Endothelial cell of umbilical vein (primary cell): Measurements from ENCODE around the gene KCNG3. TPM values are rescaled to one million over a fixed set of nuclear protein-coding genes. Genes with fewer than 3 reads are reported as not detected.

Experiments
- BruUV-seq: library from RNA; stranded (reverse); fragments of 400-500 nt; replicated peaks from 2 replicates; lab custom pipeline; 2021; lab: Mats Ljungman, UMichigan
- CTCF ChIA-PET: fragments of 300-600, 350-600 bp; sonication (Branson Sonifier 250); formaldehyde crosslinking; loops from one replicate; lab custom pipeline; 2021; ENCODE audit warnings: antibody characterized with exemption, inconsistent platforms; lab: Charles Lee
- POLR2A ChIA-PET: fragments of 300-600, 350-600 bp; sonication (Branson Sonifier 250); formaldehyde crosslinking; loops from one replicate; lab custom pipeline; 2021; ENCODE audit warnings: antibody characterized with exemption, inconsistent platforms; lab: Charles Lee
- DNase-seq: peaks from one replicate; pipeline ENCODE4 v3.0.0-alpha.2; 2011; ENCODE audit warnings: low read depth, low spot score
- FAIRE-seq: peaks from 2 replicates; lab custom pipeline; 2011; peaks lifted over from hg19 to GRCh38; lab: Jason Lieb, UNC
- H2AFZ ChIP-seq: 2 replicates; pipeline ENCODE4 v1.6.0; 2012; ENCODE audit warnings: low read depth, low read length, control low read depth, inconsistent platforms
- H3K27ac ChIP-seq: 2 replicates; pipeline ENCODE4 v1.5.1; 2011; ENCODE audit warnings: low read depth, mild to moderate bottlenecking, control low read depth, low read length, moderate library complexity; ENCODE audit not compliant: insufficient read depth
- H3K27me3 ChIP-seq, 2 experiments: 2 replicates each; pipeline versions ENCODE4 v1.6.0 to v1.6.1; 2011; ENCODE audit warnings: low read length in 2 of 2, mixed read lengths in 1 of 2; ENCODE audit not compliant: control insufficient read depth in 2 of 2, insufficient read depth in 2 of 2
- H3K36me3 ChIP-seq, 2 experiments: 2 replicates in 1 of 2; 3 replicates in 1 of 2; pipeline ENCODE4 v1.5.1; 2011; ENCODE audit warnings: low read length in 2 of 2, mild to moderate bottlenecking in 1 of 2, moderate library complexity in 1 of 2; ENCODE audit not compliant: control insufficient read depth in 2 of 2, insufficient read depth in 2 of 2; ENCODE audit errors: extremely low read depth in 1 of 2
- H3K4me1 ChIP-seq: 3 replicates; pipeline ENCODE4 v1.5.1; 2011; ENCODE audit warnings: mild to moderate bottlenecking, low read length; ENCODE audit not compliant: control insufficient read depth, insufficient read depth; ENCODE audit errors: extremely low read depth
- H3K4me2 ChIP-seq: 2 replicates; pipeline ENCODE4 v1.6.1; 2011; ENCODE audit warnings: low read length, control low read depth, mixed read lengths; ENCODE audit not compliant: insufficient read depth
- H3K4me3 ChIP-seq, 3 experiments: fragments of 200-600 bp in 1 of 3; sonication (generic), shearing (Covaris generic) in 1 of 3; replicated peaks in 1 of 3; 2 replicates each; pipeline ENCODE4 v1.5.1; 2011 to 2016; ENCODE audit warnings: control low read depth in 3 of 3, low read length in 3 of 3, mild to moderate bottlenecking in 2 of 3, inconsistent platforms in 1 of 3, low read depth in 1 of 3, moderate library complexity in 1 of 3; ENCODE audit not compliant: insufficient read depth in 1 of 3
- H3K79me2 ChIP-seq: 2 replicates; pipeline ENCODE4 v1.6.0; 2012; ENCODE audit warnings: low read length, inconsistent platforms; ENCODE audit not compliant: control insufficient read depth, insufficient read depth
- H3K9ac ChIP-seq: replicated peaks from 2 replicates; pipeline ENCODE3; 2011; ENCODE audit warnings: low read length, control low read depth; ENCODE audit not compliant: insufficient read depth; ENCODE audit errors: extremely low read depth
- H3K9me1 ChIP-seq: replicated peaks from 3 replicates; pipeline ENCODE4 v1.6.0; 2011; ENCODE audit warnings: mild to moderate bottlenecking, low read length; ENCODE audit not compliant: control insufficient read depth, insufficient read depth; ENCODE audit errors: extremely low read depth
- H3K9me3 ChIP-seq: replicated peaks from 2 replicates; pipeline ENCODE4 v1.5.1; 2012; ENCODE audit warnings: low read length, inconsistent platforms; ENCODE audit not compliant: control insufficient read depth, insufficient read depth
- H4K20me1 ChIP-seq: replicated peaks from 2 replicates; pipeline ENCODE3; 2011; ENCODE audit warnings: mild to moderate bottlenecking, low read length; ENCODE audit not compliant: control insufficient read depth, insufficient read depth; ENCODE audit errors: extremely low read depth
- EZH2 ChIP-seq: IDR thresholded peaks from 2 replicates; pipeline ENCODE4 v1.6.1; 2012; ENCODE audit warnings: borderline replicate concordance, low read depth, mild to moderate bottlenecking, moderate library complexity, low read length, inconsistent platforms; ENCODE audit not compliant: severe bottlenecking
- FOS ChIP-seq: IDR thresholded peaks from 2 replicates; pipeline ENCODE4 v1.6.1; 2011; ENCODE audit warnings: mild to moderate bottlenecking, low read length, moderate library complexity, borderline replicate concordance; ENCODE audit not compliant: insufficient read depth
- GATA2 ChIP-seq: IDR thresholded peaks from 2 replicates; pipeline ENCODE4 v1.7.0; 2011; ENCODE audit warnings: low read depth, mild to moderate bottlenecking, moderate library complexity, mixed read lengths, low read length; ENCODE audit not compliant: insufficient read length, insufficient read depth
- JUN ChIP-seq: IDR thresholded peaks from 2 replicates; pipeline ENCODE4 v1.6.1; 2011; ENCODE audit warnings: borderline replicate concordance, low read depth; ENCODE audit not compliant: insufficient read length, insufficient read depth
- MYC ChIP-seq: IDR thresholded peaks from one replicate; pipeline ENCODE4 v1.6.1; 2011; ENCODE audit warnings: mild to moderate bottlenecking, low read depth, low read length
- POLR2A ChIP-seq: IDR thresholded peaks from 2 replicates; pipeline ENCODE4 v1.6.1; 2012; ENCODE audit warnings: low read depth, mild to moderate bottlenecking, control low read depth, low read length
- POLR2AphosphoS5 ChIP-seq: IDR thresholded peaks from 2 replicates; pipeline ENCODE4 v1.6.1; 2012; ENCODE audit warnings: low read depth, mild to moderate bottlenecking, control low read depth, low read length, moderate library complexity; ENCODE audit not compliant: insufficient read depth
- dilution Hi-C: fragments of 300-500 bp; cut with MboI; formaldehyde crosslinking; loops from one replicate; pipeline ENCODE4 v1.15.0; 2019; ENCODE audit warnings: low sequenced_read_pairs; ENCODE audit not compliant: extremely low pct_ligation_motif_present
- intact Hi-C: fragments of 100-400 bp; cut with micrococcal nuclease; formaldehyde crosslinking; loops from one replicate; pipeline ENCODE4 v1.10.0; 2022
- polyA plus RNA-seq, 4 experiments: library from polyadenylated mRNA; depleted of rRNA in 3 of 4; stranded (reverse) in 3 of 4; unstranded in 1 of 4; fragments of >200 nt; gene quantifications; 2 replicates each; pipeline versions ENCODE4 v1.2.1 to v1.2.3, GENCODE V29; 2011 to 2012; ENCODE audit warnings: missing spikeins in 1 of 4
- total RNA-seq: library from RNA; stranded (reverse); gene quantifications from 2 replicates; pipeline ENCODE4 v1.2.3, GENCODE V29; 2021
- TF ChIP-seq, protein P1 (sequence below), 2 donors: IDR thresholded peaks; 1 replicate in 1 of 2; 2 replicates in 1 of 2; pipeline ENCODE4 v1.5.1; 2011; ENCODE audit warnings: low read length in 2 of 2, mild to moderate bottlenecking in 2 of 2, moderate library complexity in 2 of 2, control low read depth in 1 of 2, inconsistent platforms in 1 of 2, low read depth in 1 of 2; ENCODE audit not compliant: insufficient read depth in 1 of 2; ENCODE audit errors: extremely low read depth in 1 of 2
- TF ChIP-seq, protein P2 (sequence below): IDR thresholded peaks from 2 replicates; pipeline ENCODE4 v1.6.1; 2011; ENCODE audit not compliant: insufficient read depth, insufficient read length

KCNG3 gene
- total and polyA plus RNA-seq, 2 donors (not counting 3 experiments of a cell fraction or from before 2014, with no cell fraction given), result 0.15 TPM; not detected in 1

DNA sequence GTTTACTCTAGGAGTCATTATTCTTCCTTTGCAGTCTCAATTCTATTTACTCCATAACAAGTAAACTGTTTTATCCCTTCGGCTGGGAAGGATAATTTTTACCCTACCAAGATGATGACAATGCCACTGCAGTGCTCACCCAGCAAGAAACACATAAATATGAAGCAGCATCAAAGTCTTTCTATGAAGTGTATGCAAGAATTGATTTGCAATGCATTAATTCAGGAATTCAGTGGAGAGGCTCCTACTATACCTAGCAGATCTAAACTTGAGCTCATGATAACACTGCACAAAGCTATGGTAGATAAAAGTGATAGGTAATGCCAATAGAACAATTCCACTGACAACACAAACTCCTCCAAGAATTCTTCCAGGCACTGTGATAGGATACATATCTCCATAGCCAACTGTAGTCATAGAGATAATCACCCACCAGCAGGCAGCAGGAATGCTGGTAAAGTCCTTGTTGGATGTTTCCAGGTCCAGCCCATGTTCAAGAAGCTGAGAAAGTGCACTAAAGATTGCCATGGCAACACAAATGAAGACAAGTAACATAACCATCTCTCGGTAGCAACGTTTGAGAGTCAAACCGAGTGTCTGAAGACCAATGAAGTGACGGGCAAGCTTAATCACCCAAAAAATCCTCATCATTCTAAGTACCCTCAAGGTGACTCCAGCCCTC, 49.9 kb downstream of the KCNG3 start:
- intact Hi-C loops, result no loop called here
- no peak for FAIRE-seq
- H3K27me3 ChIP-seq, result peaks cover 0 to 2% of the 10 kb centered on the region in 2 experiments
- no peaks in the 10 kb centered on the region for H3K36me3 ChIP-seq
- dilution Hi-C loops, result no loop called here
- no peak overlapping the region for H3K9ac ChIP-seq
- H3K4me1 ChIP-seq, result no peaks in the 10 kb centered on the region
- no peak overlapping the region for H3K4me3 ChIP-seq
- no peak for DNase-seq
- no peak overlapping the region for H2AFZ ChIP-seq
- no peaks in the 10 kb centered on the region for H3K79me2 ChIP-seq
- no peak overlapping the region for H3K27ac ChIP-seq
- no peak overlapping the region for H3K4me2 ChIP-seq
- ChIA-PET CTCF (interaction anchor here (1.0 to 1.2 kb wide), 2 partner anchors 13 to 39 kb away, joined by 3 read pairs; no protein-coding TSS in a partner anchor), POLR2A (no interaction called here)
- no TSS peak for BruUV-seq
- no peaks in the 10 kb centered on the region for H3K9me3 ChIP-seq
- H4K20me1 ChIP-seq, result no peaks in the 10 kb centered on the region
- no peaks in the 10 kb centered on the region for H3K9me1 ChIP-seq
- TF ChIP-seq FOS, result no peak
- TF ChIP-seq, protein P1, sequence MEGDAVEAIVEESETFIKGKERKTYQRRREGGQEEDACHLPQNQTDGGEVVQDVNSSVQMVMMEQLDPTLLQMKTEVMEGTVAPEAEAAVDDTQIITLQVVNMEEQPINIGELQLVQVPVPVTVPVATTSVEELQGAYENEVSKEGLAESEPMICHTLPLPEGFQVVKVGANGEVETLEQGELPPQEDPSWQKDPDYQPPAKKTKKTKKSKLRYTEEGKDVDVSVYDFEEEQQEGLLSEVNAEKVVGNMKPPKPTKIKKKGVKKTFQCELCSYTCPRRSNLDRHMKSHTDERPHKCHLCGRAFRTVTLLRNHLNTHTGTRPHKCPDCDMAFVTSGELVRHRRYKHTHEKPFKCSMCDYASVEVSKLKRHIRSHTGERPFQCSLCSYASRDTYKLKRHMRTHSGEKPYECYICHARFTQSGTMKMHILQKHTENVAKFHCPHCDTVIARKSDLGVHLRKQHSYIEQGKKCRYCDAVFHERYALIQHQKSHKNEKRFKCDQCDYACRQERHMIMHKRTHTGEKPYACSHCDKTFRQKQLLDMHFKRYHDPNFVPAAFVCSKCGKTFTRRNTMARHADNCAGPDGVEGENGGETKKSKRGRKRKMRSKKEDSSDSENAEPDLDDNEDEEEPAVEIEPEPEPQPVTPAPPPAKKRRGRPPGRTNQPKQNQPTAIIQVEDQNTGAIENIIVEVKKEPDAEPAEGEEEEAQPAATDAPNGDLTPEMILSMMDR (IDR thresholded peaks at IDR 0.05; ENCODE audit: extremely low read depth in 1 of 2, insufficient read depth in 1 of 2, low read depth in 1 of 2, low read length in 2 of 2), result no peak
- TF ChIP-seq JUN, result no peak
- TF ChIP-seq POLR2AphosphoS5, result no peak
- no peak for TF ChIP-seq MYC
- no peak for TF ChIP-seq GATA2
- TF ChIP-seq EZH2, result no peak
- TF ChIP-seq, protein P2, sequence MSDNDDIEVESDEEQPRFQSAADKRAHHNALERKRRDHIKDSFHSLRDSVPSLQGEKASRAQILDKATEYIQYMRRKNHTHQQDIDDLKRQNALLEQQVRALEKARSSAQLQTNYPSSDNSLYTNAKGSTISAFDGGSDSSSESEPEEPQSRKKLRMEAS, result no peak
- no peak for TF ChIP-seq POLR2A
